Measurements from ENCODE around the gene USP50.
"Not testable (repeated sequence)": the region's sequence is repeated elsewhere in the genome, so short reads cannot be mapped to it uniquely, and the experiment has no call there.

The USP50 gene

DNA sequence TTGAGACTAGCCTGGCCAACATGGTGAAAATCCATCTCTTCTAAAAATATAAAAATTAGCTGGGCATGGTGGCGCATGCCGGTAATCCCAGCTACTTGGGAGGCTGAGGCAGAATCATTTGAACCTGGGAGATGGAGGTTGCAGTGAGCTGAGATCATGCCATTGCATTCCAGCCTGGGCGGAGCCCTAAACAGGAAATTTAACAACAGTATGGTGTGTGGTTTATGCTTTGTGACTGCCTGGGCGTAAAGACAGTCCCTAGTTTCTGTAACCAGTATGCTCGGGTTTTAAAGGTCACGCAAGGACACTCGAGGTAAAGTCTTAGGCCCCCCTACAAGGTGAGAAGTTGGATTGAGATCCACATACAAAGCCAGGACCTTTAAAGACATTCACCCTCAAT, 43.3 kb downstream of the USP50 start:
- DNase-seq (ENCODE audit: low read depth): no peak

- no peak for DNase-seq (ENCODE audit: low read depth)
These were observed 44.7 kb downstream of the USP50 start for GRCh38 chr15:50501815-50502214.

- DNase-seq (ENCODE audit: low read depth): no peak
These were observed 46.1 kb downstream of the USP50 start for GRCh38 chr15:50500352-50500751.

- no peak for DNase-seq (ENCODE audit: low read depth)
These were observed 49.8 kb downstream of the USP50 start for GRCh38 chr15:50496692-50497091.

- DNase-seq (ENCODE audit: low read depth): not testable (repeated sequence)
These were observed 51.9 kb downstream of the USP50 start for GRCh38 chr15:50494547-50494946.

GRCh38 chr15:50493625-50494024, 52.8 kb downstream of the USP50 start:
- no peak for DNase-seq (ENCODE audit: low read depth)

DNA sequence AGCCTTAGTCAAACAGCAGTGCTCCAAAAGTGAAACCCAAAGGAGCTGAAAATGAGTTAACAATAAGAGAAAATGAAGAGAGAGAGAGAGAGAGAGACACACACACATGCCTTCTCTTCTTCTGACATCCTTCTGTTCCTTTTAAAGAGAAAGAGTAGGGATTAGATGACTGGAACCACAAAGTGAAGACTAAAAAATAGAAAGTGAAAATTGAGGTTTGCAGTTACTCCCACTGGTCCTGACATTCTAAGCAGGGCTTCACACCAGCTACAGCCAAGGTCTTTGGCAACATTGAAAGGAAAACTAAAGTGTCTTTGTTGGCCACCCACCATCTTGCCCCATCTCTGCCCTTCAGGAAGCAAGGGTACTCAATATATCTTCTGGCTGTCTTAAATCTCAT, 59.2 kb downstream of the USP50 start:
- no peak for DNase-seq (ENCODE audit: low read depth)

- no peak for DNase-seq (ENCODE audit: low read depth)
These were observed 61.1 kb downstream of the USP50 start for GRCh38 chr15:50485389-50485788.

GRCh38 chr15:50484781-50485180, 61.7 kb downstream of the USP50 start:
- no peak for DNase-seq (ENCODE audit: low read depth)

- DNase-seq (ENCODE audit: low read depth): no peak
These were observed 70.3 kb downstream of the USP50 start for GRCh38 chr15:50476143-50476542.

DNA sequence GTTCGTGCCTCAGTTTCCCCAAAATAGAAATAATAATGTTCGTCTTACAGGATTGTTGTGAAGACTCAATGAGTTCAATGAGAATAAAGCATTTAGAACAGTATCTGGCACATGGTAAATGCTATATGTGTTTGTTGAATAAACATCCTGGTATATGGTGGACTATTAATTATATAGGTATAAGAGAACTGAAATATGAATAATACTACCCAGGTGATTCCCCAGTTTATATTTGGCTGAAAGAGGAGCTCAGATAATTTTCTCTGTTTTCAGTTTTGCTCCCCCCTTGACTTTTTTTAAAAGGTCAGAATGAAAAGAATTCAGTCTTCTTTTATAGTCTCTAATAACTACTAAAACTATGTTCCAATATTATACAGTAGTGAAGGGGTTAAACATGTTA, 75.4 kb downstream of the USP50 start:
- DNase-seq (ENCODE audit: low read depth): no peak

DNA sequence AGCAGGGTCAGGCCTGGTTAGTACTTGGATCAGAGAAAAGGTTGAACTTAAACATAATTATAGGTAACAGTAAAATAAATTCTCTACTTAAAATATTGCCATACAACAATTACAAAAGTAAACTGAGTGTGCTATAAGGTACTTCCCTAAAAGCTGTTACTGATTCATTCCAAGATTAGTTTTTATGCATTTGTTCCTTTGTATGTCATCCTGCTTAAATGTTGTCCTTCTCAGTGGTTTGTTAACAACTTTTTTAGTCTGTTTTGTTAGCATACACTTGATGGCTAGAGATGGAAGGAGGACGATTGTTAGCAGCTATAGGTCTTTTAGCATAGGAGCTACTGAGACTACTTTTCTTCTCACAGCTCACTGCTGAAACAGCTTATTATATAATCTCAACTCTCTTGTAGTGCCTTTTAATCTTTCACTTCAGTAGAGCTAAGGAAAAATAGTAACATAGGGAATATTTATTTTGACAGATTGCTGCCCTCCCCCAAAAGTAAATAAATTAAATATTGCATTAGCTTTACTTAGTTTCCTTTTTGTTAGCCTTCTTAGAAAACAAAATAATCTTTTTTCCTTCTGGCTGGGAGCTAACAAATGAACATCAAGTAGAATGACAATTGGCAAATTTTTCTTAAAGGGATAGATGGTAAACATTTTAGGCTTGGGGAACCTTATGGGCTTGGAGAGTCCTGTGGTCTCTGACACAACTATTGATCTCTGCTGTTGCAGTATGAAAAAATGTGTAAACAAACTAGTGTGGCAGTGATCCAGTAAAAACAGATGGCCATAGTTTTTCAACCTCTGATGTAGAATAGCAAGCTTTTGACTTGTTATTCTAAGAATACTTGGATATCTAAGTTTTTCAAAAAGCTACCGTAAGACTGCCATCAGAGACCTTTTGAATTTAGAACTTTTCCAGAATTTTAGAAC, 82.8 kb downstream of the USP50 start:
- DNase-seq (ENCODE audit: low read depth): no peak

DNA sequence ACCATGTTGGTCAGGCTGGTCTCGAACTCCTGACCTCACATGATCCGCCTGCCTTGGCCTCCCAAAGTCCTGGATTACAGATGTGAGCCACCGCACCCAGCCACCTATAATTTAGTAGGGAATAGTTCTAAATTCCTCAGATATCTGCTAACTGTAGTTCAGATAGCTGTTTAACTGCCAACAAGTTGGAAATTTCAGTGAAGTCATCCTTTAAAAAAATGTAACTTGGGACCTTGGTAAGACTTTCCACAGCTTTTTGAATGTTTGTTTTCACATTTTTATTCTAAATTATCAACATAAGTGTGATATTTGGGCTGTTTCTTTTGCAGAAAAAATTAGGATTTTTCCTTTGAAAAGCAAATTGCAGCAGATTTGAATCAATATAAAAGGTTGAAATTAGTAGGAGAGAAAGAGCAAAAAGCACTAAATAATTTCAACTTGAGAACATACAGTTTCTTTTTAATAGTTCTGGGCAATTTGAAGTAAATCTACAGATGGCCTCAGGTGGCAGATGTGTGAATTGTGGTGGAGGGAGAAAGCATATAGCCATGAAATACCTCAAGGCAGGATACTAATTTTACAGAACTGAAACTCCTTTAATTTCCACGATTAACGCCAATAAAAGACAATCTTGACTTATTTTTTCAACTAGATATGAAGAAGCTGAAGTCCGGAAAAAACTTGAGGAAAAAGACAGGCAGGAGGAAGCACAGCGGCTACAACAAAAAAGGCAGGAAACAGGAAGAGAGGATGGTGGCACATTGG, 87.9 kb downstream of the USP50 start:
- DNase-seq (ENCODE audit: low read depth): no peak

DNA sequence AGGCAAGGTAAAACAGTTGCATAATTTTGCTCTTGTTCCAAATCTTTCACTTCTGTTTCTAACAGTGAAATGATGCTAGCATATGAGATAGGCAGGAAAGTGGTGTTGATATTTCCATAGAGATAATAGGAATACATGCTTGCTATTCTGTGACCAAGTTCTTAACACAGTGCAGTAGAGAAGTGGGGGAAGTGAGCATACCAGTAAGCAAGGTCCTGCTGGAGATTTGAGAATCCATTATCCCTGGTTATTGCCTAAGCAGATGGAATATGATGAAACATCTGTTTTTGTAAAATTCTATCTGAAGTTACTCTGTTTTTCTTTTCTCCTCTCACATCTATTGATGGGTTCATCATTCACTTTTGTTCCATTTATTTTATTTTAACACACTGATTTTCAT, 93.5 kb downstream of the USP50 start:
- no peak for DNase-seq (ENCODE audit: low read depth)
